NCI-H1105 (cell line): ENCODE results near the gene RPAP2.

ENCODE experiments used
- DNase-seq: peaks from one replicate; lab custom pipeline; 2025; lab: John Stamatoyannopoulos, UW

RPAP2 gene

DNA sequence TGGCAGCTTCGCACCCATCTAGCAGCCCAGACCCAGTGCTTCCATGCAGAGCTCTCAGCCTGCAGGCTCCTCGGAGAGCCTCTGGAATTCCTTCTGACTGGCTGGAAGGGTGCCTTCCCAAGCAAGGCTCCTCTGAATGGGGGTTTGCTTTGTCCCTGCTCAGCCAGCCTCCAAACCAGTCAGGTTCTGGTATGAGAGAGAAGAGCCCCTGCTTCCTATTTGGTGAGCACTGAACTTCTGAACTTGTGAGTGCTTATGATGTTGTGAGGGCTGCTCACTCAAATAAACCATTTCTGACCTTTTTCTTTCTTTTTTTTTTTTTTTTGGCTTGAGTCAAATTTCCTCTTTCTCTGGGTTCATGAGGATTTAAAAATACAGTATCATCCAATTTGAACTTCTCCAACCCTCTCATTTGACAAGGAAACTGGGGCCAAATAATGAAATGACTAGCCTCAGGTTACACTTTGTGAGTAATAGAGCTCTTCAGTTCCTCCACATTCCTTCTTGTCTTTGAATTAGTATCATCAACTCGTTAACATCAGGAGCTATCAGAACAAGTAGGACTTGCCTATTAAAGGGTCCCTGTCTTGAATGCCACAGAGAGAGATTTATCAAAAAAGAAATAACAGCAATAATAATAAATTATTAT lies 148.3 kb downstream of the RPAP2 start:
- DNase-seq: no peak

DNA sequence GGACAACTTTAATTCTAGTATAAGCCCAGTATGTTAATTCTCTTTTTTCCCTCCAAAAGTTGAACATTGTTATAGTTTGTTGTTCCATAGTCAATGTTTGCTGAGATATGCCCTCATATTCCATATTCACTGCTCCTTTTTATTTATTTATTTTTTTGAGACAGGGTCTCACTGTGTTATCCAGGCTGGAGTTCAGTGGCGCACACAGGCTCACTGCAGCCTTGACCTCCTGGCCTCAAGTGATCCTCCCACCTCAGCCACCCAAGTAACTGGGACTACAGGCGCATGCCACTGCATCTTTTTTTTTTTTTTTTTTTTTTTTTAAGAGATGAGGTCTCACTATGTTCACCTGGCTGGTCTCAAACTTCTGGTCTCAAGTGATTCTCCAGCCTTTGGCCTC lies 149.1 kb downstream of the RPAP2 start:
- no peak for DNase-seq
